ENCODE measurements around the gene MILR1. TPM values are rescaled to one million over a fixed set of nuclear protein-coding genes. Genes with fewer than 3 reads are reported as not detected.

MILR1 gene
- total RNA-seq, 1 donor from 2014 or later: not detected

DNA sequence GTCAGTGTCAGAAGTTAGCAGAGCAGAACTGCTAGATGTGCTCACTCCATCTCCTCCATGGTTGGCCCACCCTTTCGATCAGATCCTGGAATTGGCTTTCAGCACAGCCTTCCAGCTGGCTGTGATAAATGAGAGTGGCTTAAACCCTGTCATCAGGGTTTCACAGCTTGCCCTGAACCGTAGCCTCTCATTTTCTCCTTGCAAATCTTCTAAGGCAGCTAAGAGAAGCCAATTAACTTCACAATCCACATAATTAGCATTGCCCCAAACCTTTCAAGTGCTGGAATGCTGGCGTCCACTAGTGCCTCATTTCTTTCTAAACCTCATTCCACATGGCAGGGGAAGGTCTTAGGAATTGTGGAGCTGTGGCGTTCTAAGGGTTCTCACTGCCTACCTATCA is 21.7 kb downstream of the MILR1 start:
- DNase-seq (ENCODE audit: extremely low spot score, unreplicated experiment): no peak
- Mint-ChIP-seq H3K4me3 (no peak overlapping the region), H3K27me3 (no peaks in the 10 kb centered on the region), H3K9me3 (peaks cover 4% of the 10 kb centered on the region), H3K36me3 (no peaks in the 10 kb centered on the region), H3K4me1 (ENCODE audit: unreplicated experiment) (no peaks in the 10 kb centered on the region), H3K27ac (no peak overlapping the region)
- TF ChIP-seq, protein P1, sequence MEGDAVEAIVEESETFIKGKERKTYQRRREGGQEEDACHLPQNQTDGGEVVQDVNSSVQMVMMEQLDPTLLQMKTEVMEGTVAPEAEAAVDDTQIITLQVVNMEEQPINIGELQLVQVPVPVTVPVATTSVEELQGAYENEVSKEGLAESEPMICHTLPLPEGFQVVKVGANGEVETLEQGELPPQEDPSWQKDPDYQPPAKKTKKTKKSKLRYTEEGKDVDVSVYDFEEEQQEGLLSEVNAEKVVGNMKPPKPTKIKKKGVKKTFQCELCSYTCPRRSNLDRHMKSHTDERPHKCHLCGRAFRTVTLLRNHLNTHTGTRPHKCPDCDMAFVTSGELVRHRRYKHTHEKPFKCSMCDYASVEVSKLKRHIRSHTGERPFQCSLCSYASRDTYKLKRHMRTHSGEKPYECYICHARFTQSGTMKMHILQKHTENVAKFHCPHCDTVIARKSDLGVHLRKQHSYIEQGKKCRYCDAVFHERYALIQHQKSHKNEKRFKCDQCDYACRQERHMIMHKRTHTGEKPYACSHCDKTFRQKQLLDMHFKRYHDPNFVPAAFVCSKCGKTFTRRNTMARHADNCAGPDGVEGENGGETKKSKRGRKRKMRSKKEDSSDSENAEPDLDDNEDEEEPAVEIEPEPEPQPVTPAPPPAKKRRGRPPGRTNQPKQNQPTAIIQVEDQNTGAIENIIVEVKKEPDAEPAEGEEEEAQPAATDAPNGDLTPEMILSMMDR (conservative IDR thresholded peaks at IDR 0.05): no peak

DNA sequence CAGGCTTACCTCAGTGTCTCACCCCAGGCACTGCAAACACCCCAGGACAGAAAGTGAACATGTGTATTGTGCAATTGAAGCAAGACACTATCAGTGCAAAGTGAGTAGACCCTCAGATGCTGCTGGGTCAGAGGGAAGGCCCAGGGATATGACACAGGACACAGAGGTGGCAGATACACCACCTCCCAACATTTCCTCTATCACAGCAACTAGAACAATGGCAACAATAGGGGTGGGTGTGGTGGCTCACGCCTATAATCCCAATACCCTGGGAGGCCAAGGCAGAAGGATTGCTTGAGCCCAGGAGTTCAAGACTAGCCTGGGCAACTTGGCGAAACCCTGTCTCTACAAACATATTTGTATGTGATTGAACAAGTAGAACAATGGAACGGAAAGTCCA is 22.5 kb downstream of the MILR1 start:
- no peaks in the 10 kb centered on the region for H3K36me3 Mint-ChIP-seq
- H3K27me3 Mint-ChIP-seq: no peaks in the 10 kb centered on the region
- TF ChIP-seq, protein P1 (conservative IDR thresholded peaks at IDR 0.05): no peak
- no peak overlapping the region for H3K27ac Mint-ChIP-seq
- no peak for DNase-seq (ENCODE audit: extremely low spot score, unreplicated experiment)
- H3K9me3 Mint-ChIP-seq: peaks cover under 1% of the 10 kb centered on the region
- no peak overlapping the region for H3K4me3 Mint-ChIP-seq
- no peaks in the 10 kb centered on the region for H3K4me1 Mint-ChIP-seq (ENCODE audit: unreplicated experiment)

DNA sequence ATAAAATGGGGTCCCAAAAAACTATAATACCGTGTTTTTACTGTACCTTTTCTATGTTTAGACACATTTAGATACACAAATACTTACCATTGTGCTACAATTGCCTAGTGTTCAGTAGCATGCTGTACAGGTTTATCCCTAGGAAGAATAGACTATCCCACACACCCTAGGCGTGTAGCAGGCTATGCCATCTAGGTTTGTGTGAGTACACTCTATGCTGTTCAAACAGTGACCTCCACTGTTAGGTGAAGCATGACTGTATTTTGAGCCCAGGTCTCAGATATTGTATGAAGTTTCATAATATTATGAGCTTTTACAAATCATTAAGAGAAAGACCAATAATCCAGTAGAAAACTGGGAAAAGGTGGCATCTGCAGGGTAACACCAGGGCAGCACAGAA is 23.6 kb downstream of the MILR1 start:
- H3K27me3 Mint-ChIP-seq: no peaks in the 10 kb centered on the region
- no peak for DNase-seq (ENCODE audit: extremely low spot score, unreplicated experiment)

DNA sequence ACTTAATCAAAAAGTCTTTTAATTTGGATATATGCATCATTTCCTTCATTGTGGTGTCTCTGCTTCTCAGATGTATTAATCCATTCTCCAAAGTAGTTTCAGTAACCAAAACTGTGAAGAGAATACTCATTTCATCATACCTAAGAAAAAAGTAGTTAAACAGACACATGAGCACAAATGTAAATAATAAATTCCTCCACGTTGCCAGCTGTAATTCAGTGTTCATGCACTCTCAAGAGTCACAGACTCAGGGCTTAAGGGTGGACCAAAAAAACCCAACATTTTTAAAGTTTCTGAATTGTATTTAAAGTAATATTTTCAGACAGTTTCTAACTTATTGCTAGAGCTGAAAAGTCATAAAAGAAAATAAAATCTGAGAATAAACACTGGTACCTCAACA is 28.9 kb downstream of the MILR1 start:
- Mint-ChIP-seq H3K27me3 (no peaks in the 10 kb centered on the region), H3K4me3 (no peak overlapping the region), H3K4me1 (ENCODE audit: unreplicated experiment) (no peaks in the 10 kb centered on the region), H3K36me3 (peaks cover 9% of the 10 kb centered on the region), H3K9me3 (no peaks in the 10 kb centered on the region), H3K27ac (no peak overlapping the region)
- DNase-seq (ENCODE audit: extremely low spot score, unreplicated experiment): no peak
- TF ChIP-seq, protein P1 (conservative IDR thresholded peaks at IDR 0.05): no peak

More for the DNA sequence above, 23.6 kb downstream of the MILR1 start:
- TF ChIP-seq, protein P1 (conservative IDR thresholded peaks at IDR 0.05): no peak
- Mint-ChIP-seq H3K27ac (no peak overlapping the region), H3K4me1 (ENCODE audit: unreplicated experiment) (no peaks in the 10 kb centered on the region), H3K4me3 (no peak overlapping the region), H3K36me3 (peaks cover 5% of the 10 kb centered on the region), H3K9me3 (no peaks in the 10 kb centered on the region)

DNA sequence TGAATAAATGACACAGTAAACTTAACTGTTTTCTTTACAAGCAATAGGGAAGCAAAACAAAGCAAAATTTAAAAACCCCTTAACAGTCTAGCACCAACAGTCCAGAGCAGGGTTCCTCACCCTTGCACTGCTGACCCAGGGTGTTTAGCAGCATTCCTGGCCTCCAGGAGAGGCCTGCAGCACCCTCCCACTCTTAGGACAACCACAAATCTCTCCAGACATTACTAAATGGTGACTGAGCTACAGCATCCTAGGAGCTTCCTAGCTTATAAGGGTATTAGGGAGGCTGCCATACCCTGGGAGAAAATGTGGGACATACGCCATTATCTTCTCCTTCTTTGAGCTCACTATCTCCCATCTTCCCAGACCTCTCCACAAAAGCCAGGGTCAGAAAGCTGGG is 32.0 kb downstream of the MILR1 start:
- no peak for DNase-seq (ENCODE audit: extremely low spot score, unreplicated experiment)
- no peaks in the 10 kb centered on the region for H3K9me3 Mint-ChIP-seq
- peaks cover 9% of the 10 kb centered on the region for H3K36me3 Mint-ChIP-seq
- H3K27me3 Mint-ChIP-seq: no peaks in the 10 kb centered on the region
- no peaks in the 10 kb centered on the region for H3K4me1 Mint-ChIP-seq (ENCODE audit: unreplicated experiment)
- TF ChIP-seq, protein P1 (conservative IDR thresholded peaks at IDR 0.05): no peak
- no peak overlapping the region for H3K4me3 Mint-ChIP-seq
- H3K27ac Mint-ChIP-seq: no peak overlapping the region

DNA sequence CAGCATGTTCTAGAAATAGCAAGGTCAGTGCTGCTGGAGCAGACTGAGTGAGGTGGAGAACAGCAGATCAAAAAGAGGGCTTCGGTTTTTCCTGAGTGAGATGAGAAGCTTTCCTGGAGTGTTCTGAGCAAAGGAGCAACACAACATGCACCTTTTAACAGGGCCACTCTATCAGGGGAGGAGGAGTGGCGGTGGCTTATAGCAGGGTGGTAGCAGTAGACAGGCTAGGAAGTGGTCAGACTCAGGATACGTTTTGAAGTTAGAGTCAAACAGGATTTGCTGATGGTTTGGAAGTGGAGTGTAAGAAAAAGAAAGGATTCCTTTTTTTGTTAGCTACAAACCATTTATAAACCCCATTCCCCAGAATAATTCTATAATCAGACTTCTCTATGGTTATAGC is 35.5 kb downstream of the MILR1 start:
- TF ChIP-seq, protein P1 (conservative IDR thresholded peaks at IDR 0.05): no peak
- Mint-ChIP-seq H3K27ac (no peak overlapping the region), H3K4me1 (ENCODE audit: unreplicated experiment) (no peaks in the 10 kb centered on the region), H3K9me3 (no peaks in the 10 kb centered on the region), H3K36me3 (peaks cover 8% of the 10 kb centered on the region), H3K4me3 (no peak overlapping the region), H3K27me3 (no peaks in the 10 kb centered on the region)
- no peak for DNase-seq (ENCODE audit: extremely low spot score, unreplicated experiment)
